GM12878 (cell line): ENCODE measurements around the gene GHRH. TPM values are rescaled to one million over a fixed set of nuclear protein-coding genes. Genes with fewer than 3 reads are reported as not detected.

Experiments used
- ATAC-seq: fragments of 200-7000 bp; cut with Tn5 transposase; 3 replicates; pipeline ENCODE4 v1.9.1; 2020; ENCODE audit warnings: mild to moderate bottlenecking, moderate library complexity
- BruUV-seq: library from RNA; stranded (reverse); fragments of 400-500 nt; replicated peaks from 2 replicates; lab custom pipeline; 2021; lab: Mats Ljungman, UMichigan
- CTCF ChIA-PET: fragments of 300-600 bp; sonication (Branson Sonifier 250); formaldehyde crosslinking; extraction: SDS; loops from one replicate; lab custom pipeline; 2021; ENCODE audit warnings: inconsistent platforms; lab: Yijun Ruan, JAX
- POLR2A ChIA-PET: fragments of 350-600 bp; formaldehyde crosslinking; extraction: SDS; loops from one replicate; lab custom pipeline; 2021; ENCODE audit warnings: inconsistent platforms; lab: Charles Lee
- RAD21 ChIA-PET: fragments of 300-600 bp; sonication (Branson Sonifier 250); formaldehyde crosslinking; loops from one replicate; lab custom pipeline; 2023; ENCODE audit warnings: antibody characterized with exemption; ENCODE audit not compliant: unreplicated experiment; lab: Charles Lee
- SMC1A ChIA-PET: fragments of 300-600 bp; sonication (Branson Sonifier 250); formaldehyde crosslinking; loops from one replicate; lab custom pipeline; 2023; ENCODE audit not compliant: unreplicated experiment, uncharacterized antibody; lab: Charles Lee
- DNase-seq: peaks from one replicate; pipeline ENCODE4 v3.0.0-alpha.2; 2011; ENCODE audit warnings: low read depth, low spot score
- FAIRE-seq: peaks from 3 replicates; lab custom pipeline; 2011; peaks lifted over from hg19 to GRCh38; lab: Jason Lieb, UNC
- H2AFZ ChIP-seq: 2 replicates; pipeline ENCODE4 v1.6.0; 2011; ENCODE audit warnings: low read depth, low read length, control low read depth; ENCODE audit not compliant: control insufficient read depth
- H3K27ac ChIP-seq: 2 replicates; pipeline ENCODE4 v1.5.1; 2011; ENCODE audit warnings: control low read depth; ENCODE audit not compliant: control insufficient read depth, insufficient read depth
- H3K27me3 ChIP-seq, 2 experiments: replicated peaks in 1 of 2; 2 replicates each; pipeline versions ENCODE4 v1.6.0 to v1.6.1; 2011; ENCODE audit warnings: low read length in 1 of 2; ENCODE audit not compliant: control insufficient read depth in 2 of 2, insufficient read depth in 2 of 2
- H3K36me3 ChIP-seq, 2 experiments: 2 replicates each; pipeline ENCODE4 v1.5.1; 2011; ENCODE audit warnings: low read length in 1 of 2; ENCODE audit not compliant: control insufficient read depth in 2 of 2, insufficient read depth in 2 of 2
- H3K4me1 ChIP-seq: 2 replicates; pipeline ENCODE4 v1.6.1; 2011; ENCODE audit warnings: mild to moderate bottlenecking, low read length, moderate library complexity, mixed read lengths; ENCODE audit not compliant: control insufficient read depth, insufficient read depth
- H3K4me2 ChIP-seq: 2 replicates; pipeline ENCODE4 v1.6.0; 2011; ENCODE audit warnings: control low read depth; ENCODE audit not compliant: control insufficient read depth, insufficient read depth
- H3K4me3 ChIP-seq: fragments of 200-600 bp; sonication (generic); 2 replicates; pipeline ENCODE4 v1.5.1; 2016
- H3K79me2 ChIP-seq: 2 replicates; pipeline ENCODE4 v1.6.0; 2011; ENCODE audit warnings: low read length; ENCODE audit not compliant: control insufficient read depth, insufficient read depth
- H3K9ac ChIP-seq: 2 replicates; pipeline ENCODE4 v1.8.0; 2011; ENCODE audit warnings: low read length, control low read depth, mixed read lengths; ENCODE audit not compliant: control insufficient read depth, insufficient read depth
- H3K9me3 ChIP-seq: replicated peaks from 3 replicates; pipeline ENCODE4 v1.5.1; 2011; ENCODE audit warnings: mild to moderate bottlenecking, low read length; ENCODE audit not compliant: control insufficient read depth, insufficient read depth
- H4K20me1 ChIP-seq: 2 replicates; pipeline ENCODE4 v1.6.0; 2011; ENCODE audit not compliant: control insufficient read depth, insufficient read depth
- CREB1 ChIP-seq: IDR thresholded peaks from 2 replicates; pipeline ENCODE4 v1.6.1; 2012; ENCODE audit warnings: low read depth, mild to moderate bottlenecking, inconsistent platforms
- PAX5 ChIP-seq: IDR thresholded peaks from 2 replicates; pipeline ENCODE4 v1.6.1; 2011; ENCODE audit warnings: low read depth, low read length, borderline replicate concordance
- POLR2A ChIP-seq: IDR thresholded peaks from 2 replicates; pipeline ENCODE4 v1.6.1; 2011; ENCODE audit warnings: low read depth, mild to moderate bottlenecking, low read length
- RB1 ChIP-seq: fragments of 450-650 bp; formaldehyde crosslinking; IDR thresholded peaks from 2 replicates; pipeline ENCODE4 v1.6.1; 2017; ENCODE audit warnings: mild to moderate bottlenecking, borderline replicate concordance
- TCF7 ChIP-seq: IDR thresholded peaks from 2 replicates; pipeline ENCODE4 v1.6.1; 2014; ENCODE audit warnings: antibody characterized with exemption, borderline replicate concordance
- WGBS: methylation state at CpG from one replicate; pipeline ENCODE4 v1.1.6; 2016; ENCODE audit warnings: low lambda C conversion rate; ENCODE audit not compliant: insufficient replicate concordance, insufficient coverage; ENCODE audit errors: missing lambda C conversion rate; 5-methylcytosine and 5-hydroxymethylcytosine counted together
- in situ Hi-C: fragments of 300-500 bp; cut with MboI; formaldehyde crosslinking; loops from 9 replicates; pipeline ENCODE4 v1.14.3; 2018; ENCODE audit warnings: mixed read lengths
- intact Hi-C: fragments of 100-400 bp; cut with micrococcal nuclease; formaldehyde crosslinking; loops from one replicate; pipeline ENCODE4 v1.14.2; 2022; ENCODE audit not compliant: unreplicated experiment
- polyA plus RNA-seq, 11 experiments: library from polyadenylated mRNA; depleted of rRNA in 4 of 11; unstranded in 6 of 11; stranded (reverse) in 5 of 11; fragments of >200 nt; fragmentation: Nextera tagmentation in 4 of 11; fragmentation: Illumina TruSeq in 1 of 11; extraction: Ambion mirVana in 4 of 11; extraction: Trizol in 1 of 11; gene quantifications; 1 replicate in 1 of 11; 2 replicates in 10 of 11; pipeline versions ENCODE4 v1.2.1 to v1.2.3, GENCODE V29; 2011 to 2016; ENCODE audit warnings: inconsistent platforms in 2 of 11, missing spikeins in 2 of 11, low read depth in 1 of 11
- total RNA-seq, 4 experiments: library from RNA; depleted of rRNA in 3 of 4; stranded (reverse); fragments of >200 nt in 3 of 4; fragmentation: Illumina TruSeq in 1 of 4; extraction: Trizol in 1 of 4; gene quantifications; 2 replicates each; pipeline versions ENCODE4 v1.2.1 to v1.2.3, GENCODE V29; 2013 to 2021
- TF ChIP-seq, protein P1 (sequence below): IDR thresholded peaks from 2 replicates; pipeline ENCODE4 v1.6.1; 2012; ENCODE audit warnings: mild to moderate bottlenecking, low read depth, low read length

The GHRH gene
- total and polyA plus RNA-seq, 10 of the 15 experiments (the other 5 are each of a cell fraction or from before 2014, with no cell fraction given): not detected

DNA sequence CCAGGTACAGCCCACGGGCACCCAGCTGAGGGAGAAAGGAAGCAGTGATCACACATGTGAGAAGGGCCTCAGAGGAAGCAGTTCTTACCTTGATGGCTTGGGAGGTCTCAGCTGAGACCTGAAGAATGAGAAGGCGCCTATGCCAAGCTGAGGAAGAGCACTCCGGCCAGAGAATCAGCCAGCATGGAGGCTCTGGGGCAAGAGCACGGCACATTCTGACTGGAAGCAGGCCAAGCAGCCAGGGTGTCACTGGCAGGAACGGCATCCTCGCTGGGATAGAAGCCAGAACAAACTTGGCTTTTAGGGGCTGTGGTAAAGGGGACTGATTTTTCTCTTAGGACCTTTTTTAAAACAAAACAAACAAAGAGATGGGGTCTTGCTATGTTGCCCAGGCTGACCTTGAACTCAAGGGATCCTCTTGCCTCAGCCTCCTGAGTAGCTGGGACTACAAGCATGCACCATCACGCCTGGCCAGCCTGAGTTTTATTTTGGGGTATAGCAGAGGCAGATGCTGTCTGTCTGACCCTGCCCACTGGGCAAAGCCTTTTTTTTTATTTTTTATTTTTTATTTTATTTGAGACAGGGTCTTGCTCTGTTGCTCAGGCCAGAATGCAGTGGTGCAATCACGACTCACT, 17.6 kb downstream of the GHRH start:
- H3K4me2 ChIP-seq: no peak overlapping the region
- ChIA-PET CTCF (interaction anchor here (0.9 kb wide), 1 partner anchor 48 kb away, joined by 3 read pairs; no protein-coding TSS in a partner anchor), RAD21 (no interaction called here), SMC1A (no interaction called here), POLR2A (no interaction called here)
- no peaks in the 10 kb centered on the region for H3K9me3 ChIP-seq
- peaks cover 16 to 23% of the 10 kb centered on the region in 2 experiments for H3K36me3 ChIP-seq
- H3K4me1 ChIP-seq: no peaks in the 10 kb centered on the region
- DNase-seq (no peak), FAIRE-seq (no peak), ATAC-seq (no peak)
- in situ Hi-C loops: no loop called here
- intact Hi-C loops: no loop called here
- H3K9ac ChIP-seq: no peak overlapping the region
- 98% methylated on average over 8 of the region's 8 CpGs for WGBS
- no peaks in the 10 kb centered on the region for H3K27me3 ChIP-seq
- no peak overlapping the region for H3K27ac ChIP-seq
- H2AFZ ChIP-seq: no peak overlapping the region
- TF ChIP-seq POLR2A (peak; percentile 42; the same call in 1 of the 2 replicates), PAX5 (no peak), RB1 (no peak), TCF7 (no peak), CREB1 (no peak)
- TF ChIP-seq, protein P1, sequence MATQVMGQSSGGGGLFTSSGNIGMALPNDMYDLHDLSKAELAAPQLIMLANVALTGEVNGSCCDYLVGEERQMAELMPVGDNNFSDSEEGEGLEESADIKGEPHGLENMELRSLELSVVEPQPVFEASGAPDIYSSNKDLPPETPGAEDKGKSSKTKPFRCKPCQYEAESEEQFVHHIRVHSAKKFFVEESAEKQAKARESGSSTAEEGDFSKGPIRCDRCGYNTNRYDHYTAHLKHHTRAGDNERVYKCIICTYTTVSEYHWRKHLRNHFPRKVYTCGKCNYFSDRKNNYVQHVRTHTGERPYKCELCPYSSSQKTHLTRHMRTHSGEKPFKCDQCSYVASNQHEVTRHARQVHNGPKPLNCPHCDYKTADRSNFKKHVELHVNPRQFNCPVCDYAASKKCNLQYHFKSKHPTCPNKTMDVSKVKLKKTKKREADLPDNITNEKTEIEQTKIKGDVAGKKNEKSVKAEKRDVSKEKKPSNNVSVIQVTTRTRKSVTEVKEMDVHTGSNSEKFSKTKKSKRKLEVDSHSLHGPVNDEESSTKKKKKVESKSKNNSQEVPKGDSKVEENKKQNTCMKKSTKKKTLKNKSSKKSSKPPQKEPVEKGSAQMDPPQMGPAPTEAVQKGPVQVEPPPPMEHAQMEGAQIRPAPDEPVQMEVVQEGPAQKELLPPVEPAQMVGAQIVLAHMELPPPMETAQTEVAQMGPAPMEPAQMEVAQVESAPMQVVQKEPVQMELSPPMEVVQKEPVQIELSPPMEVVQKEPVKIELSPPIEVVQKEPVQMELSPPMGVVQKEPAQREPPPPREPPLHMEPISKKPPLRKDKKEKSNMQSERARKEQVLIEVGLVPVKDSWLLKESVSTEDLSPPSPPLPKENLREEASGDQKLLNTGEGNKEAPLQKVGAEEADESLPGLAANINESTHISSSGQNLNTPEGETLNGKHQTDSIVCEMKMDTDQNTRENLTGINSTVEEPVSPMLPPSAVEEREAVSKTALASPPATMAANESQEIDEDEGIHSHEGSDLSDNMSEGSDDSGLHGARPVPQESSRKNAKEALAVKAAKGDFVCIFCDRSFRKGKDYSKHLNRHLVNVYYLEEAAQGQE: no peak
- H4K20me1 ChIP-seq: no peaks in the 10 kb centered on the region
- no peaks in the 10 kb centered on the region for H3K79me2 ChIP-seq
- no peak overlapping the region for H3K4me3 ChIP-seq
- no TSS peak for BruUV-seq
